ENCODE results near the gene UBE2V1.

- no peak for TF ChIP-seq CTCF (IDR thresholded peaks at IDR 0.05)
- TF ChIP-seq POLR2A (IDR thresholded peaks at IDR 0.05): no peak
- TF ChIP-seq POLR2AphosphoS5 (IDR thresholded peaks at IDR 0.05): no peak
Observed at GRCh38 chr20:50122763-50123162, 9.8 kb upstream of the UBE2V1 start.
